Testis (tissue), 2 donors: Measurements from ENCODE around the gene CEP57.

Source experiments
- CTCF ChIP-seq, 3 experiments: fragments of 450-650 bp in 2 of 3; fragments of 200-600 bp in 1 of 3; sonication (generic) in 1 of 3; IDR thresholded peaks; one replicate each; pipeline ENCODE4 v1.5.1; 2016 to 2019; ENCODE audit warnings: antibody characterized with exemption in 3 of 3, mild to moderate bottlenecking in 2 of 3, moderate library complexity in 1 of 3
- POLR2A ChIP-seq: fragments of 450-650 bp; IDR thresholded peaks from one replicate; pipeline ENCODE4 v1.6.1; 2017; ENCODE audit warnings: antibody characterized with exemption, mild to moderate bottlenecking, moderate library complexity

- TF ChIP-seq POLR2A = no peak
- no peak for TF ChIP-seq CTCF (IDR thresholded peaks at IDR 0.05)
Measured at GRCh38 chr11:95780544-95780943, 9.8 kb upstream of the CEP57 start.
